Choroid plexus epithelial cell (primary cell): ENCODE results near the gene TOMM40L.
"Not testable (repeated sequence)": the region's sequence is repeated elsewhere in the genome, so short reads cannot be mapped to it uniquely, and the experiment has no call there.

ENCODE experiments used
- DNase-seq: peaks from one replicate; pipeline ENCODE4 v3.0.0-alpha.2; 2010; ENCODE audit warnings: low read depth
- H3K4me3 ChIP-seq: 2 replicates; pipeline ENCODE4 v1.5.1; 2011; ENCODE audit warnings: low read depth, mild to moderate bottlenecking, control low read depth, low read length, moderate library complexity
- TF ChIP-seq, protein P1 (sequence below): conservative IDR thresholded peaks from 2 replicates; pipeline ENCODE4 v1.5.1; 2011; ENCODE audit warnings: low read depth, mild to moderate bottlenecking, control low read depth, inconsistent platforms, low read length, moderate library complexity

TOMM40L gene

DNA sequence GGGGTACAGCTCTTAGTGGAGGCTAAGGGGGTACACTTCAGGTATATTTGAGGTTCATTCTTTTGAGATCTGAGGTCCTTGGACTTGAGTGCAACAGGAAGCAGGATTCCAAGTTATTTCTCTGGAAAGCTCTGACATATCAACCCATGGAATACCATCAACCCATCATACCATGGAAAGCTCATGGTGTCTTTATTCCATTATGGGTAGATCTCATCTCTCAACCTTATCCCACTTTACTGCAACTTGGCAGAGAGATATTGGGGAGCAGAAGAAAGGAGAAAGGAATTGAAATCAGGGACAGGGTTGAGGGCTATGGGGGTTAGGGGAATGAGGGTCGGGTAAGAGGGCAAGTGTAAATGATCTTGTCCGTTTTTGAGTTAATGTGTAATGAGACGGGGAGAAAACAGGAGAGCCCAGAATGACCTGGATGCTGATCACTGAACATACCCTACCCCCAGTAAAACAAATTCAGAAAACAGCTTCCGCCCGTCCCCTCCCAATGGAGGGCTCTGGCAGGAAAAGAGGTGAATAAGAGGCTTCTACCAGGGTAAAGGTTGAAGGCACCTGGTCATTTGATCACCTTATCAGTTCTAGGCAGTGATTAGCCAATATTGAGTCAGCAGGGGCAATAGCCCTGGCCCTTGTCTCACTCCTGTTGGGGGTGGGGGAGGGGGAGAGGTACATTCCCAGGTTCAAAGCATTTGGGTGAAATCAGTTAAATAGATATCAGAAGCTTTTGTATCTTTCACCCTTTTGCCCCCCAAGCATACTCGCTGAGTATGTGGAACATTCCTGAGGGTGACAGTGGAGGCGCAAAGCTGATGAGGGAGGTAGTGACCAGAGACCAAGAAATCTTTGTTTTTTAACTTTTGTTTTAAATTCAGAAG, 1.8 kb upstream of the TOMM40L start:
- TF ChIP-seq, protein P1, sequence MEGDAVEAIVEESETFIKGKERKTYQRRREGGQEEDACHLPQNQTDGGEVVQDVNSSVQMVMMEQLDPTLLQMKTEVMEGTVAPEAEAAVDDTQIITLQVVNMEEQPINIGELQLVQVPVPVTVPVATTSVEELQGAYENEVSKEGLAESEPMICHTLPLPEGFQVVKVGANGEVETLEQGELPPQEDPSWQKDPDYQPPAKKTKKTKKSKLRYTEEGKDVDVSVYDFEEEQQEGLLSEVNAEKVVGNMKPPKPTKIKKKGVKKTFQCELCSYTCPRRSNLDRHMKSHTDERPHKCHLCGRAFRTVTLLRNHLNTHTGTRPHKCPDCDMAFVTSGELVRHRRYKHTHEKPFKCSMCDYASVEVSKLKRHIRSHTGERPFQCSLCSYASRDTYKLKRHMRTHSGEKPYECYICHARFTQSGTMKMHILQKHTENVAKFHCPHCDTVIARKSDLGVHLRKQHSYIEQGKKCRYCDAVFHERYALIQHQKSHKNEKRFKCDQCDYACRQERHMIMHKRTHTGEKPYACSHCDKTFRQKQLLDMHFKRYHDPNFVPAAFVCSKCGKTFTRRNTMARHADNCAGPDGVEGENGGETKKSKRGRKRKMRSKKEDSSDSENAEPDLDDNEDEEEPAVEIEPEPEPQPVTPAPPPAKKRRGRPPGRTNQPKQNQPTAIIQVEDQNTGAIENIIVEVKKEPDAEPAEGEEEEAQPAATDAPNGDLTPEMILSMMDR, result no peak
- DNase-seq, result no peak
- H3K4me3 ChIP-seq, result no peak overlapping the region

- not testable (repeated sequence) for H3K4me3 ChIP-seq, DNase-seq
Observed at GRCh38 chr1:161224695-161225087, 1.2 kb upstream of the TOMM40L start.

DNA sequence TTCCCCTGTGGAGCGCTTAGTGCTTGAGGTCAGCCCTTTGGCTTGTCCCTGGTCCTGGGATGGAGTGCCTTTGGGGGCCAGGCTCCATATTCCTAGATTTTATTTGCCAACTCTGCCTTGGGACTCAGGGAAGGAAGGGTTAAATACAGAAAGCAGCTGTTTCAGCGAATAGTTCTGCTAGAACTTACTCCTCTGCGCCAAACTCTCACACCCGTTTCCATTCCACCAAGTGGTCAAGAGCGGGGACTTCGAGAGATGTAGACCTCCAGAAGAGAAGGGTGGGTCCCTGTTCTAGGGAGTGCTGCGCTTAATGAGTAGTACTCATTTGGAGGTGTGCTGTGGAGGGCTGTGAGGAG, 704 bp upstream of the TOMM40L start:
- TF ChIP-seq, protein P1, result no peak
- no peak overlapping the region for H3K4me3 ChIP-seq
- no peak for DNase-seq

DNA sequence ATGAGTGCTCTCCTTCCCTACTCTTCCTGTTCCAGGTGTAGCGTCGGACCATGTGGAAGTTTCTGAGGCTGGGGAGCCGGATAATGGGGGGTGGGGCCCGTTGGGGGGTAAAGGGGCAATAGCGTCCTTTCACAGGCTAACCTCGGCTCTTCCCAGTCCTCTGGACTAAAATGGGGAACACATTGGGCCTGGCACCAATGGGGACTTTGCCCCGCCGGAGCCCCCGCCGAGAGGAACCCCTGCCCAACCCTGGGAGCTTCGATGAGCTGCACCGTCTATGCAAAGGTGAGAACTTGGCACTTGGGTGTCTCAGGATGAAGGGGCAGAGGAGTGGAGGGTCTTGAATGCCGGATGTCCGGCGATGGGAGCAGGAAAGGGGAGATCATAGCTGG, 456 bp downstream of the TOMM40L start:
- TF ChIP-seq, protein P1, result no peak
- H3K4me3 ChIP-seq, result peak overlapping the region; percentile 94
- no peak for DNase-seq

GRCh38 chr1:161226759-161227158, 899 bp downstream of the TOMM40L start:
- TF ChIP-seq, protein P1, result no peak
- no peak for DNase-seq
- peak overlapping the region; percentile 94 for H3K4me3 ChIP-seq

- peak; percentile 86 for DNase-seq
- H3K4me3 ChIP-seq, result peak overlapping the region; percentile 51
- TF ChIP-seq, protein P1, result peak; percentile 84
Observed at GRCh38 chr1:161227196-161227871, 1.5 kb downstream of the TOMM40L start.

GRCh38 chr1:161228032-161228431, 2.2 kb downstream of the TOMM40L start:
- no peak for DNase-seq
- TF ChIP-seq, protein P1, result no peak
- H3K4me3 ChIP-seq, result no peak overlapping the region
